Epithelial cell of proximal tubule (primary cell): ENCODE measurements around the gene CXCL3. TPM values are rescaled to one million over a fixed set of nuclear protein-coding genes. Genes with fewer than 3 reads are reported as not detected.

ENCODE experiments used
- DNase-seq: peaks from one replicate; pipeline ENCODE4 v3.0.0-alpha.2; 2011; ENCODE audit warnings: low read depth
- H3K4me3 ChIP-seq: 2 replicates; pipeline ENCODE4 v1.5.1; 2011; ENCODE audit warnings: low read depth, mild to moderate bottlenecking, low read length
- total RNA-seq: library from RNA; depleted of rRNA; stranded (reverse); fragments of >200 nt; gene quantifications from 2 replicates; pipeline ENCODE4 v1.2.3, GENCODE V29; 2015
- TF ChIP-seq, protein P1 (sequence below): conservative IDR thresholded peaks from 2 replicates; pipeline ENCODE4 v1.5.1; 2012; ENCODE audit warnings: low read depth, mild to moderate bottlenecking, low read length

Gene CXCL3
- total RNA-seq, 1 donor from 2014 or later = 6.6 TPM

DNA sequence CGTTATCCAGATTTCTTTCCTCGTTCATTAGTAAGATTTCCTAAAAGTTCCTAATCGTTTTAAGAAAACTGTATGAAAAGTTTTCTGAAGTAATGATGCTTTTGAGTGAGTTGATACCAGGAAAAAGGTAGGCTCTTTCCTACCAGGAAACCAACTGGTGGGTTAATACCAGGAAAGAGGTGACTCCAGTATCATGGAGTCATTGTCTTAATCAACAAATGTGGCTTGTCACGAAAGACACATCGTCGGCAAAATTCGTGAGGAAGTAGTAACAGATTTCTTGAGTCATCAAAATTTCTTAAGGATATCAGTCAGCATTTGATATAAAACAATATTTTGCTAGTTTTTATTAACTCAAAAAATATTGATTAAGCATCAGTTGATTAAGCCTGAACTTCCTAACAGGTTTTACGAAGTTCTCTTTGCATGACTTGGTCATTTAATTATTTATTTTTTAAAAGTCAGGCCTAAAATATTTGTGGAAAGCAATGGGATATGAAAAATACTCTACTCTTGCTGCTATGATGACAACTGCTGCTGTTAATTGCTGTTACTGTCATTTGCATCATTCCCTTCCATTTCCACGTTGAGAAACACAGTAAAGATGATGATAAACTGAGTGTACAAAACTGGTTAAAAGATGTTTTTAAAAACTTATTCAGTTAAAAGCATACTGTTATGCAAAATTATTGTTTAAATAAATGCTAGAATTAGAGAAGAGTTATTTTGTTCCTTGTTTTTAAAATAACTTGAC lies 47.3 kb downstream of the CXCL3 start:
- no peak for DNase-seq
- TF ChIP-seq, protein P1, sequence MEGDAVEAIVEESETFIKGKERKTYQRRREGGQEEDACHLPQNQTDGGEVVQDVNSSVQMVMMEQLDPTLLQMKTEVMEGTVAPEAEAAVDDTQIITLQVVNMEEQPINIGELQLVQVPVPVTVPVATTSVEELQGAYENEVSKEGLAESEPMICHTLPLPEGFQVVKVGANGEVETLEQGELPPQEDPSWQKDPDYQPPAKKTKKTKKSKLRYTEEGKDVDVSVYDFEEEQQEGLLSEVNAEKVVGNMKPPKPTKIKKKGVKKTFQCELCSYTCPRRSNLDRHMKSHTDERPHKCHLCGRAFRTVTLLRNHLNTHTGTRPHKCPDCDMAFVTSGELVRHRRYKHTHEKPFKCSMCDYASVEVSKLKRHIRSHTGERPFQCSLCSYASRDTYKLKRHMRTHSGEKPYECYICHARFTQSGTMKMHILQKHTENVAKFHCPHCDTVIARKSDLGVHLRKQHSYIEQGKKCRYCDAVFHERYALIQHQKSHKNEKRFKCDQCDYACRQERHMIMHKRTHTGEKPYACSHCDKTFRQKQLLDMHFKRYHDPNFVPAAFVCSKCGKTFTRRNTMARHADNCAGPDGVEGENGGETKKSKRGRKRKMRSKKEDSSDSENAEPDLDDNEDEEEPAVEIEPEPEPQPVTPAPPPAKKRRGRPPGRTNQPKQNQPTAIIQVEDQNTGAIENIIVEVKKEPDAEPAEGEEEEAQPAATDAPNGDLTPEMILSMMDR = no peak
- H3K4me3 ChIP-seq = no peak overlapping the region

DNA sequence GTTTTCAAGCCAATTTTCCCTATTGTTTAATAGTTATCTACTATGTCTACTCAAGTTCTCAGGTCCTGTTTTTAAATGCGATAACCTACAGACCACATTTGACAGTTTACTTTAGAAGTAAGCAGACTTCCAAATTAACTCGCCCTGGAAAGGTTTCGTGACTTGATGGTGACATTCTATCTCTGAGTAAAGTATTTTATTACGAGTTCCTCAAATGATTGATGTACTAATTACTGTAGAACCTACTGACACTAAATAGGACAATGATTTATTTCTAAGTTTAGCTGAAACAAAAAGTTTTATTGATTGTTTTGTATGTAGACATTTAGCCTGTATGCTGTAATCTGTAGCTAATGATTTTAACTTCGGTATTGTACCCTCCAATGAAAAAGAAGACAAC lies 48.6 kb downstream of the CXCL3 start:
- H3K4me3 ChIP-seq = no peak overlapping the region
- no peak for DNase-seq
- TF ChIP-seq, protein P1 = no peak

DNA sequence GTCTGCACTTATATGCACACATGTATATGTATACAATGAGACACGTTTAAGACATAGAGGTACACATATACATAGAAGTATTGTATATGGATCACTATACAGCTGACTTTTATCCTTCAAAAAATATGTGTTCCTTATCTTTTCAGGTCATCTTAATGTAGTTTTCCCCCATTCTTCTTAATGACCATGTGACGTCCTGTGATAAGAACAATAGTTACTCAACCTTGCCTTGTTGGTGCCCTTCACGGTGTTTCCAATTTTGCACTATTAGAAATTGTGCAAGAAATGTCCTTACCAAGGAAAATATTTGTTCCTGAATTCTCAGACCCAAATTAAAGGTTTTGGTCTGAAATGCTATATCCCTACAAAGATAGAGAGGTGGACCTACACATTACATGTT lies 49.5 kb downstream of the CXCL3 start:
- DNase-seq = no peak
- TF ChIP-seq, protein P1 = no peak
- no peak overlapping the region for H3K4me3 ChIP-seq

DNA sequence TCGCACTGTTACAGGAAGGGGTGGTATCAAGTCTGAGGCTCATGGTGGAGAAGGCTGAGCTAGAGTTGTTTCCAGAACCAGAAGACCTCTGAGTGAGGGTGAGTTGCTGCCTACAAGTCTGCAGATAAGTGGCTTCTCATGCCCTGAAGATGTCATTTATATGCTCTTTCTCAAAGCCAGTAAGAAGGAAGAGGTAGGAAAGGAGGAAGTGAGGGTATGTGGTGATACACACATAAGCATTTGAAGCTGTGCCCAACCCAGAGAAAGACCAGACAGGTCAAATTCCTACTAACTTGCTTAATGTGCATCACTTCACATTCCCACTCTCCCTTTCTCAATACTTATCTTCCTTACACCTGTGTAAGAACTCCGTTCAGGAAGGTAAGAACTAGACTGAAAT lies 50.4 kb downstream of the CXCL3 start, which contains the start of gene PPBP:
PPBP (minus strand) TSS at position 130 of the 400 bp plus-strand sequence; CDS start at position 43, 87 bp downstream.
- DNase-seq = no peak
- TF ChIP-seq, protein P1 = no peak
- no peak within 1 kb of the TSS for H3K4me3 ChIP-seq

Other genes starting within 250 kb of the CXCL3 start
- gene CXCL6, start 202.0 kb downstream of the CXCL3 start, total RNA-seq = 7.2 and 17.1 TPM in 2 replicates
- not detected in 2 replicates for gene PF4V1, start 185.4 kb downstream of the CXCL3 start, total RNA-seq
- 100 and 158 TPM in 2 replicates for gene CXCL1, start 169.3 kb downstream of the CXCL3 start, total RNA-seq
- gene PF4, start 56.7 kb downstream of the CXCL3 start, total RNA-seq = 0.23 TPM in 1 of 2 replicates, not detected in the other
- not detected in 2 replicates for gene PPBP, start 50.5 kb downstream of the CXCL3 start, total RNA-seq
- 32.3 and 79.5 TPM in 2 replicates for gene CXCL5, start 40.0 kb downstream of the CXCL3 start, total RNA-seq
- gene CXCL2, start 60.5 kb upstream of the CXCL3 start, total RNA-seq = 17.7 and 18.6 TPM in 2 replicates
- gene MTHFD2L, start 119.4 kb upstream of the CXCL3 start, total RNA-seq = 5.5 and 15.4 TPM in 2 replicates